GM06990 (cell line): ENCODE results near the gene TSPOAP1.

Experiments
- DNase-seq: peaks from one replicate; pipeline ENCODE4 v3.0.0-alpha.2; 2011; ENCODE audit not compliant: insufficient read length; ENCODE audit errors: extremely low read depth
- H3K27me3 ChIP-seq: replicated peaks from 2 replicates; pipeline ENCODE4 v1.6.0; 2011; ENCODE audit warnings: low read length; ENCODE audit not compliant: control insufficient read depth, insufficient read depth
- H3K36me3 ChIP-seq: 2 replicates; pipeline ENCODE4 v1.5.1; 2011; ENCODE audit warnings: low read length; ENCODE audit not compliant: control insufficient read depth, insufficient read depth
- H3K4me3 ChIP-seq: replicated peaks from 2 replicates; pipeline ENCODE4 v1.5.1; 2011; ENCODE audit warnings: low read depth, mild to moderate bottlenecking, control low read depth, low read length
- CTCF ChIP-seq: IDR thresholded peaks from 2 replicates; pipeline ENCODE4 v1.5.1; 2011; ENCODE audit warnings: low read length, control low read depth, mild to moderate bottlenecking, inconsistent platforms; ENCODE audit not compliant: insufficient read depth, poor library complexity, severe bottlenecking

TSPOAP1 gene

DNA sequence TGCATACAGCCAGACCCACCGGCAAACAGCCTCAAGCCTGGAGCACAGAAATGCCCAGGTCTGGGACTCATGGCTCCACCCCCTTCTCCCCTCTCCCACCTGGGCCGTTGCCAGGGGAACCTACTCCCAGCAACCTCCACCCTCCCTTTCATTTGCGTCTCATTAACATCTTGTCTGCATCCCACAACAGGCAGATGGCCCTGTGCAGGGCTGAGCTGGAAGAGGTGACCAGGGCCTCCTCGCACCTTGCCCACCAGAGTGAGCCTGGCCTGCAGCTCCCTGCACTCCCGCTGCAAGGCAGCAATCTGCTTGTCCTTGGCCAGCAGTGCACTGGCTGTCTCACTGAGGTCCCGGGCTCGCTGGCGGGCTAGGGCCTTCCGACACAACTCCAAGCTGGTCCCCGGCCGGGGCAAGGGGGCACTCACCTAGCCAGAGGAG, 3.3 kb downstream of the TSPOAP1 start:
- TF ChIP-seq CTCF: no peak
- Histone ChIP-seq H3K27me3 (no peaks in the 10 kb centered on the region), H3K36me3 (no peaks in the 10 kb centered on the region), H3K4me3 (no peak overlapping the region)
- DNase-seq: peak; percentile 64

DNA sequence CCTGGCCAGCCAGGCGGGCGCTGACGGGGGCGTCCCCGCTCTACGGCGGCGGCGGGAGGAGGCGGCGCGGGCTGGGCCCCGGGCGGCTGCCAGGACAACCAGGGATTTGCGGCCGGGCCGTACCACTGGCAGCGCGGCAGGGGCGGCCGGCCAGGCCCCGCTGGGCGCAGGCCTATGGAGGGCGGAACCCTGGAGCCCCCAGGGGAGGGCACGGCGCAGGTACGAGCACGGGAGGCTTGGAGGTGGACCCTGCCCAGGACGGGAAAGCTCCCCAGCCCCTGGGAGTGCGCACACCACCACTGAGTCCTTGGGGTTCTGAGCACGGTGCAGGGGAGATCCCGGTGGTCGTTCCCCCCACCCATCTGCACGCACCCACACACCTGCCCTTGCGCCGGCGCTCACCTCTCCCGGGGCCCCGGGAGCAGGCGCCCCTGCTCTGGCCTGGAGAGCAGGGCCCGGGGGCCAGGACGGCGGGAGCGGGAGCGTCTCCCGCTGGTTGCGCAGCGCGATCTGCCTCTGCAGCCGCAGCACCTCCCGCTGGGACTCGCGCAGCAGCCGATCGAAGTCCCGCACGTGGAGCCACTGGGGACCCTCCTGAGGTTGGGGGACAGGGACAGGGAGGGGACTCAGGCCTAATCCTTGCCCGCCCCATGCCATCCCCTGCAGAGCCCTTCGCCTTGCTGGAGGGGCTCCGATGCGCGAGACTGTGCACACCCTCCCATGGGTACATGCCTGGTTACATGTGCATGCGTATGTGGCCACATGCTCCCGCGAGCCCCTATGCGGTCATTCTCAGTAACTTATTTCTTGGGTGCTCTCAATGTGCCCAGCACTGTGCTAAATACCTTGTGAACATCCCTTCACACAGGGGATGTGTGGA, 3.9 kb downstream of the TSPOAP1 start:
- no peak for TF ChIP-seq CTCF
- no peaks in the 10 kb centered on the region; the same call in 1 of the 2 replicates for H3K36me3 ChIP-seq
- no peak overlapping the region for H3K4me3 ChIP-seq
- DNase-seq: peak; percentile 61
- no peaks in the 10 kb centered on the region for H3K27me3 ChIP-seq

GRCh38 chr17:58324056-58324408, 4.6 kb downstream of the TSPOAP1 start:
- no peak overlapping the region for H3K4me3 ChIP-seq
- no peaks in the 10 kb centered on the region for H3K27me3 ChIP-seq
- DNase-seq: no peak
- H3K36me3 ChIP-seq: no peaks in the 10 kb centered on the region; the same call in 1 of the 2 replicates
- no peak for TF ChIP-seq CTCF

DNA sequence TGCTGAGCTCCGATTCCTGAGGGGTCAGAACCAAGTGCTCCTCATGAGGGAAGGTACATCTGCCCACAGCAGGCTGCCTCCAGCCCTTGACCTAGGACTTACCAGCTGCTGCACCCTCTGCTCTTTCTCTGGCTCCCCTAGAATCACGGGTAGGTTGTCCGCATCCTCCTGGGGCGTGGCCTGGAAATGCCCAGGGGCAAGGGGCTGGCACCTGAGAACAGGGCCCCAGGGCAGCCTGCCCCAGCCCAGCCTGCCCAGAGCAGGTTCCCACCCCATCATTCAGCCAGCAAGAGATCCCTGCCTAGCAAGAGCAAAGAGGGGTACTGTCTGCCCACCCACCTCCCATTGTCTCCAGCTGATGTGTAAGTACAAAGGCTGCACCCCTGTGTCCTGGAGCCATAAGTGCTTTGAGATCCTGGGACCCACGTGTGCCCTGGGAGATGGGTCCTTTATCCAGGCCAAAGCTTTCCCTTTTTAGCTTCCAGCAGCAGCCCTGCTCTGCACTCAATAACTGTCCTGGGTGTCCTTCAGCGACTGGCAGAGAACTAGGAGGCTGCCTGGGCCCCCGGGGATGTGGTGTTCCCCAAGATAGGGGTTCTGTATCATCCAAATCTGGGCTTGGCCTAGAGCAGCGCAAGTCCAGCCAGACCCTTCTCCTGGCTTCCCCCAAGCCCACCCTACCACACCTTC, 5.1 kb downstream of the TSPOAP1 start:
- Histone ChIP-seq H3K4me3 (no peak overlapping the region), H3K27me3 (no peaks in the 10 kb centered on the region), H3K36me3 (no peaks in the 10 kb centered on the region; the same call in 1 of the 2 replicates)
- DNase-seq: no peak
- no peak for TF ChIP-seq CTCF

DNA sequence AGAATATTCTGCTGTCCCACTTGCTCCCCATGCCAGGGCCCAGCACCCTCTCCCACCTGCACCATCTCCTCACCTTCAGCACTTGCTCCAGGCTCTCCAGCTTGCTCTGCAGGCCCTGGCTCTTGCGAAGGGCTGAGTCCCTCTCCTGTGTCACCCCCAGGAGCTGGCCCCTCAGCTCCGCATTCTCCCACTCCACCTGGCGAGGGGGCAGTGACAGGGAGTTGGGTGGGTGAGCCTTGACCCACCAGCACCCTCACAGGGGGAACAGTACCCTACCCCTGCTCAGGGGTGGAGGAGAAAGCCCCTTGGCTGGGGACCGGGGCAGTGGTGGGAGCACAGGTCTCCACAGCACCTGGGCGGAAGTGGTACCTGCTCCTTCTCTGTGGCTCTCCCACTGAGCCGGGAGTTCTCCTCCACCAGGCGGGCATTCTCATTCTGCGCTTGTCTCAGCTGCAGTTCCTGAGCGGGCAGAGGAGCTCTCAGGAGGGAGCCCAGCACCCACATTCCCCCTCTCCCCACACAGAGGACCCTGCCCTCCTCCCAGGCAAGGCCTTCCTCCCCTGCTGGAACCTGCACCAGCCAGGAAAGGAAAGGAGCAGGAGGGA, 5.9 kb downstream of the TSPOAP1 start:
- no peak for DNase-seq
- no peaks in the 10 kb centered on the region for H3K27me3 ChIP-seq
- TF ChIP-seq CTCF: no peak
- no peaks in the 10 kb centered on the region; the same call in 1 of the 2 replicates for H3K36me3 ChIP-seq
- no peak overlapping the region for H3K4me3 ChIP-seq
